HepG2 (cell line): ENCODE data around the gene RINL. TPM values are rescaled to one million over a fixed set of nuclear protein-coding genes. Genes with fewer than 3 reads are reported as not detected.
A peak's percentile ranks its signal among the peaks of the same experiment; 100 is the strongest.

ENCODE experiments used
- DMAP1 ChIP-seq: IDR thresholded peaks from 2 replicates; pipeline ENCODE4 v1.6.1; 2016
- DZIP1 ChIP-seq: sonication (generic); formaldehyde crosslinking; IDR thresholded peaks from 2 replicates; pipeline ENCODE4 v1.5.0; 2020; ENCODE audit warnings: mild to moderate bottlenecking, missing genetic modification reagents
- EP300 ChIP-seq, 3 experiments: sonication (generic) in 1 of 3; formaldehyde crosslinking in 1 of 3; IDR thresholded peaks; 2 replicates each; pipeline versions ENCODE4 v1.5.1 to v1.6.1; 2011 to 2020; ENCODE audit warnings: low read depth in 2 of 3, low read length in 2 of 3, borderline replicate concordance in 1 of 3, improper control_type of control experiment in 1 of 3, mild to moderate bottlenecking in 1 of 3, missing genetic modification reagents in 1 of 3, moderate library complexity in 1 of 3
- GATAD2A ChIP-seq: IDR thresholded peaks from 2 replicates; pipeline ENCODE4 v1.6.1; 2016
- MAFK ChIP-seq, 2 experiments: IDR thresholded peaks in 1 of 2; conservative IDR thresholded peaks in 1 of 2; 2 replicates each; pipeline ENCODE4 v1.6.1; 2011; ENCODE audit warnings: improper control_type of control experiment in 2 of 2, low read length in 2 of 2
- RBAK ChIP-seq: sonication (generic); formaldehyde crosslinking; IDR thresholded peaks from 2 replicates; pipeline ENCODE4 v1.5.1; 2020; ENCODE audit warnings: mild to moderate bottlenecking, missing genetic modification reagents
- SP1 ChIP-seq, 2 experiments: fragments of 450-650 bp in 1 of 2; sonication (generic) in 1 of 2; formaldehyde crosslinking in 1 of 2; IDR thresholded peaks; 2 replicates each; pipeline versions ENCODE4 v1.4.0 to v1.6.1; 2016 to 2020; ENCODE audit warnings: missing genetic modification reagents in 1 of 2
- TERF1 ChIP-seq: sonication (generic); formaldehyde crosslinking; IDR thresholded peaks from 2 replicates; pipeline ENCODE4 v1.8.0; 2022; ENCODE audit warnings: mild to moderate bottlenecking, missing genetic modification reagents, moderate library complexity
- ZNF513 ChIP-seq: sonication (generic); formaldehyde crosslinking; conservative IDR thresholded peaks from 2 replicates; pipeline ENCODE4 v1.5.0; 2020; ENCODE audit warnings: missing genetic modification reagents
- polyA plus RNA-seq, 8 experiments: library from polyadenylated mRNA; depleted of rRNA in 3 of 8; stranded (reverse) in 7 of 8; unstranded in 1 of 8; fragments of >200 nt; fragmentation: Illumina TruSeq in 4 of 8; extraction: Trizol in 4 of 8; gene quantifications; 2 replicates each; pipeline versions ENCODE4 v1.2.1 to v1.2.3, GENCODE V29; 2011 to 2016; ENCODE audit warnings: low read depth in 4 of 8, missing spikeins in 1 of 8, mixed read lengths in 1 of 8; ENCODE audit not compliant: insufficient read depth in 1 of 8
- total RNA-seq, 5 experiments: library from RNA; depleted of rRNA; stranded (reverse); fragments of >200 nt; fragmentation: Illumina TruSeq; extraction: Trizol; gene quantifications; 2 replicates each; pipeline ENCODE4 v1.2.3, GENCODE V29; 2016; ENCODE audit warnings: low read depth in 1 of 5
- TF ChIP-seq, protein P1 (sequence below): sonication (generic); formaldehyde crosslinking; IDR thresholded peaks from one replicate; pipeline ENCODE4 v1.5.1; 2020; ENCODE audit warnings: mild to moderate bottlenecking, missing genetic modification reagents; ENCODE audit errors: not compliant biosample characterization
- TF ChIP-seq, protein P2 (sequence below), 2 experiments: sonication (generic) in 1 of 2; formaldehyde crosslinking in 1 of 2; IDR thresholded peaks; 2 replicates each; pipeline versions ENCODE4 v1.4.0 to v1.6.1; 2018 to 2020; ENCODE audit warnings: missing genetic modification reagents in 2 of 2, borderline replicate concordance in 1 of 2, low read depth in 1 of 2, mild to moderate bottlenecking in 1 of 2, missing biosample characterization in 1 of 2

RINL gene
- total and polyA plus RNA-seq, 2 of the 13 experiments (the other 11 are each of a cell fraction or from before 2014, with no cell fraction given), result 11.4 to 18.0 TPM

GRCh38 chr19:38851622-38852230 is 26.3 kb downstream of the RINL start (continued):
- TF ChIP-seq SP1 (IDR thresholded peaks at IDR 0.05), result no peak
- TF ChIP-seq SP1 (CRISPR knock-in tag; IDR thresholded peaks at IDR 0.05), result peak; percentile 92
- TF ChIP-seq EP300 (IDR thresholded peaks at IDR 0.05; ENCODE audit: low read depth in 2 of 2, low read length in 2 of 2), result peak in 1 of 2 experiments; percentile 65; a peak in 2 of 4 replicates
- TF ChIP-seq EP300 (CRISPR knock-in tag; IDR thresholded peaks at IDR 0.05; ENCODE audit: borderline replicate concordance), result no peak
- TF ChIP-seq DMAP1 (CRISPR knock-in tag), result peak; percentile 72; the same call in 1 of the 2 replicates
- TF ChIP-seq DZIP1 (CRISPR knock-in tag), result no peak
- peak; percentile 43; the same call in 1 of the 2 replicates for TF ChIP-seq GATAD2A (CRISPR knock-in tag)
- TF ChIP-seq TERF1 (CRISPR knock-in tag), result no peak
- no peak for TF ChIP-seq MAFK (conservative IDR thresholded peaks at IDR 0.05 in 1 of 2, IDR thresholded peaks at IDR 0.05 in 1 of 2; ENCODE audit: low read length in 2 of 2)
- TF ChIP-seq, protein P1, sequence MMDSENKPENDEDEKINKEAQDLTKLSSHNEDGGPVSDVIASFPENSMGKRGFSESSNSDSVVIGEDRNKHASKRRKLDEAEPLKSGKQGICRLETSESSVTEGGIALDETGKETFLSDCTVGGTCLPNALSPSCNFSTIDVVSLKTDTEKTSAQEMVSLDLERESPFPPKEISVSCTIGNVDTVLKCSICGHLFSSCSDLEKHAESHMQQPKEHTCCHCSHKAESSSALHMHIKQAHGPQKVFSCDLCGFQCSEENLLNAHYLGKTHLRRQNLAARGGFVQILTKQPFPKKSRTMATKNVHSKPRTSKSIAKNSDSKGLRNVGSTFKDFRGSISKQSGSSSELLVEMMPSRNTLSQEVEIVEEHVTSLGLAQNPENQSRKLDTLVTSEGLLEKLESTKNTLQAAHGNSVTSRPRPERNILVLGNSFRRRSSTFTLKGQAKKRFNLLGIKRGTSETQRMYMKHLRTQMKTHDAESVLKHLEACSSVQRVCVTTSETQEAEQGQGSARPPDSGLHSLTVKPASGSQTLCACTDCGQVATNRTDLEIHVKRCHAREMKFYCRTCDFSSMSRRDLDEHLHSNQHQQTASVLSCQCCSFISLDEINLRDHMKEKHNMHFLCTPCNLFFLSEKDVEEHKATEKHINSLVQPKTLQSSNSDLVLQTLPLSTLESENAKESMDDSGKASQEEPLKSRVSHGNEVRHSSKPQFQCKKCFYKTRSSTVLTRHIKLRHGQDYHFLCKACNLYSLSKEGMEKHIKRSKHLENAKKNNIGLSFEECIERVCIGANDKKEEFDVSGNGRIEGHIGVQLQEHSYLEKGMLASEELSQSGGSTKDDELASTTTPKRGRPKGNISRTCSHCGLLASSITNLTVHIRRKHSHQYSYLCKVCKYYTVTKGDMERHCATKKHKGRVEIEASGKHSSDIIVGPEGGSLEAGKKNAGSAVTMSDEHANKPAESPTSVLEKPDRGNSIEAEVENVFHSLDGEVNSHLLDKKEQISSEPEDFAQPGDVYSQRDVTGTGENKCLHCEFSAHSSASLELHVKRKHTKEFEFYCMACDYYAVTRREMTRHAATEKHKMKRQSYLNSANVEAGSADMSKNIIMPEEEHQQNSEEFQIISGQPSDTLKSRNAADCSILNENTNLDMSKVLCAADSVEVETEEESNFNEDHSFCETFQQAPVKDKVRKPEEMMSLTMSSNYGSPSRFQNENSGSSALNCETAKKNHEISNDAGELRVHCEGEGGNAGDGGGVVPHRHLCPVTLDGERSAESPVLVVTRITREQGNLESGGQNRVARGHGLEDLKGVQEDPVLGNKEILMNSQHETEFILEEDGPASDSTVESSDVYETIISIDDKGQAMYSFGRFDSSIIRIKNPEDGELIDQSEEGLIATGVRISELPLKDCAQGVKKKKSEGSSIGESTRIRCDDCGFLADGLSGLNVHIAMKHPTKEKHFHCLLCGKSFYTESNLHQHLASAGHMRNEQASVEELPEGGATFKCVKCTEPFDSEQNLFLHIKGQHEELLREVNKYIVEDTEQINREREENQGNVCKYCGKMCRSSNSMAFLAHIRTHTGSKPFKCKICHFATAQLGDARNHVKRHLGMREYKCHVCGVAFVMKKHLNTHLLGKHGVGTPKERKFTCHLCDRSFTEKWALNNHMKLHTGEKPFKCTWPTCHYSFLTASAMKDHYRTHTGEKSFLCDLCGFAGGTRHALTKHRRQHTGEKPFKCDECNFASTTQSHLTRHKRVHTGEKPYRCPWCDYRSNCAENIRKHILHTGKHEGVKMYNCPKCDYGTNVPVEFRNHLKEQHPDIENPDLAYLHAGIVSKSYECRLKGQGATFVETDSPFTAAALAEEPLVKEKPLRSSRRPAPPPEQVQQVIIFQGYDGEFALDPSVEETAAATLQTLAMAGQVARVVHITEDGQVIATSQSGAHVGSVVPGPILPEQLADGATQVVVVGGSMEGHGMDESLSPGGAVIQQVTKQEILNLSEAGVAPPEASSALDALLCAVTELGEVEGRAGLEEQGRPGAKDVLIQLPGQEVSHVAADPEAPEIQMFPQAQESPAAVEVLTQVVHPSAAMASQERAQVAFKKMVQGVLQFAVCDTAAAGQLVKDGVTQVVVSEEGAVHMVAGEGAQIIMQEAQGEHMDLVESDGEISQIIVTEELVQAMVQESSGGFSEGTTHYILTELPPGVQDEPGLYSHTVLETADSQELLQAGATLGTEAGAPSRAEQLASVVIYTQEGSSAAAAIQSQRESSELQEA (CRISPR knock-in tag), result peak; percentile 15
- no peak for TF ChIP-seq RBAK (CRISPR knock-in tag)
- TF ChIP-seq, protein P2, sequence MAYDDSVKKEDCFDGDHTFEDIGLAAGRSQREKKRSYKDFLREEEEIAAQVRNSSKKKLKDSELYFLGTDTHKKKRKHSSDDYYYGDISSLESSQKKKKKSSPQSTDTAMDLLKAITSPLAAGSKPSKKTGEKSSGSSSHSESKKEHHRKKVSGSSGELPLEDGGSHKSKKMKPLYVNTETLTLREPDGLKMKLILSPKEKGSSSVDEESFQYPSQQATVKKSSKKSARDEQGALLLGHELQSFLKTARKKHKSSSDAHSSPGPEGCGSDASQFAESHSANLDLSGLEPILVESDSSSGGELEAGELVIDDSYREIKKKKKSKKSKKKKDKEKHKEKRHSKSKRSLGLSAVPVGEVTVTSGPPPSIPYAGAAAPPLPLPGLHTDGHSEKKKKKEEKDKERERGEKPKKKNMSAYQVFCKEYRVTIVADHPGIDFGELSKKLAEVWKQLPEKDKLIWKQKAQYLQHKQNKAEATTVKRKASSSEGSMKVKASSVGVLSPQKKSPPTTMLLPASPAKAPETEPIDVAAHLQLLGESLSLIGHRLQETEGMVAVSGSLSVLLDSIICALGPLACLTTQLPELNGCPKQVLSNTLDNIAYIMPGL (CRISPR knock-in tag; IDR thresholded peaks at IDR 0.05; ENCODE audit: borderline replicate concordance in 1 of 2, low read depth in 1 of 2), result peak; percentile 24 to 64; a peak in 2 of 4 replicates
- TF ChIP-seq ZNF513, result no peak
